Stimulated activated CD4-positive, alpha-beta T cell treated with anti-CD3 and anti-CD28 coated beads, Interleukin-1b, Interleukin-23, amount 100 ng/mL, for 24 hours (primary cell): ENCODE data around the gene DBH.
"Not testable (repeated sequence)": the region's sequence is repeated elsewhere in the genome, so short reads cannot be mapped to it uniquely, and the experiment has no call there.

ENCODE experiments used
- DNase-seq, 4 experiments: peaks; one replicate each; pipeline ENCODE4 v3.0.0-alpha.2; 2020; ENCODE audit warnings: low read depth in 4 of 4, low spot score in 1 of 4

Gene DBH

GRCh38 chr9:133664173-133665050, 28.2 kb downstream of the DBH start:
- DNase-seq = no peak

GRCh38 chr9:133665096-133665495, 28.9 kb downstream of the DBH start:
- no peak for DNase-seq

DNA sequence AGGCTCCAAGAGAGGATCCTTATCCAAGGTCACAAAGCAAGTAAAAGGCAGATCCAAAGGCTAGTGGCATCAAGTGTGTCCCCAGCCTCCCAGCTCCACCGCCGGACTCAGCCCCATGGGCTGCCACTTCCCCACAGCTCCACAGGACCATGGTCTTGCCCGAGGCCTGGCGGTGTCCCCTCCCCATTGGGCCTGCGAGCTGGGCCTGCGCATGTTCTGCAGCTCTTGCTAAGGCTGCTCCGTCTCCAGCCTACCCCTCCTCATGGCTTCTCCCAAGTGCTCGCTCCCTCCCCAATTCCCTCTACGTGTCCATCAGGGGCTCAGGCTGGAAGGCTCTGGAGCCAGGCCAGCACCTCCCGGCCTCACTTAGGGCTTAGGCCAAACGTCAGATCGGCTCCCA, 29.4 kb downstream of the DBH start:
- DNase-seq = no peak

DNA sequence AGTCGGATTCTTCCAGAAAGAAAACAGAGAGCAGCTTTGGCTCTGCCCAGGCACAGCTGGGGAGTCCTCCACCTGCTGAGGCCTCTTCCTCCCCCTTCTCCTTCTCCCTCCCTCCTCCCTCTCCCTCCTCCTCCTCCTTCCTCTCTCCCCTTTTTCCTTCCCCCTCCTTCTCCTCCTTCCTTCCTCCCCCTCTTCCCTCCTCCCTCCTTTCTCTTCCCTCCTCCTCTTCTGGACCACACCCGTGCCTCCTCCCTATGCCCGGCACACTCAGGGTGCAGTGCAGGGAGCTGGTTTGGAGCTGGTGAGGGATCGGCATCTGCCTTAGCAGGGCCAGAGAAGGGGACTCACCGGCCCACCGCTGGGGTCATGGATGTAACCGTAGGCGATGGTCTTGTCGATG, 30.2 kb downstream of the DBH start:
- no peak for DNase-seq

GRCh38 chr9:133666845-133667244, 30.7 kb downstream of the DBH start:
- DNase-seq = no peak

GRCh38 chr9:133667759-133668450, 31.7 kb downstream of the DBH start:
- no peak for DNase-seq

DNA sequence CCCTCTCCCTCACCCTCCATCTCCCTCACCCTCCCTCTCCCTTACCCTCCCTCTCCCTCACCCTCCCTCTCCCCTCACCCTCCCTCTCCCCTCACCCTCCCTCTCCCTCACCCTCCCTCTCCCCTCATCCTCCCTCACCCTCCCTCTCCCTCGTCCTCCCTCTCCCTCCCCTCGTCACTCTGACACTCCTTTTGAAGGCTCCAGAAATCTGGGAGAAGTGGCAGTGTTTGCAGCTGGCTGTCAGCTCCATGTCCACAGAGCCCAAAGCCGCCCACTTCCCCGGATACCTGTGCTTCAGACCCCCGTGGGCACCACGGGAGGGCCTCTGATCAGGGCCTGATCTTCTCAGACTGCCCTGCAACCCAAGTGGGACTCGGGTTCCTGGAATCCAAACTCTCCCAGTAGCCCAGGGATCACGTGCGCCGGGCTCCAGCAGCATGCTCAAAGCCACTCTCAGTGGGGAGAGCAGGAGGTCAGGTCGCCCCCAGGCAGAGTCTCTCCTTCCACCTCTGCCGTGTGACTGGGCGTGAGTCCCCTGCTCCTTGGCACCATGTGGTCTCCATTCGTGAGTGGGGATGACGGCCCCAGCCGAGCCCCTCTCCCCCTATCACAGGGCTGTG, 33.1 kb downstream of the DBH start:
- no peak for DNase-seq

- no peak for DNase-seq
Observed at GRCh38 chr9:133670466-133670865, 34.3 kb downstream of the DBH start.

DNA sequence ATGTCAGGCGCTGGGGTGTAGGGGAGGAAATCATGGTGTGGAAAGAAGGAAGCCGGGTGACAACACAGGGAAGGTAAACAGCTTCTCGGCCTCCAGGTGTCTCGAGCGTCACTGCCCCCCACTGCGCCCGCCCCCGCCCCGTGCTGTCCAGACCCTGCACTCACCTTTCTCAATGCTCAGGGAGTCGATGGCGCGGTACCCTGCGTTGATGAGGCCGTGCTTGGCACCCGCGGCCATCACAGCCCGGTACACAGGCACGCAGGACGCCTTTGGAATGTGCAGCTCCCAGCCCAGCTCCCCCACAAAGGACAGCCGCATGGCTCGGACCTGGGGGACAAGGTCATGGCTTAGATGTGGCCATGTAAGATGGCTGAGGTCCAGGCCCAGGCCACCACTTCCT, 35.2 kb downstream of the DBH start:
- DNase-seq = no peak

GRCh38 chr9:133672503-133673257, 36.5 kb downstream of the DBH start:
- DNase-seq = no peak

- no peak for DNase-seq
Observed at GRCh38 chr9:133673258-133673655, 37.1 kb downstream of the DBH start.

- DNase-seq = no peak
Observed at GRCh38 chr9:133674091-133674490, 37.9 kb downstream of the DBH start.

GRCh38 chr9:133675796-133676195, 39.6 kb downstream of the DBH start:
- DNase-seq = not testable (repeated sequence)

- no peak for DNase-seq
Observed at GRCh38 chr9:133676450-133676849, 40.3 kb downstream of the DBH start.

DNA sequence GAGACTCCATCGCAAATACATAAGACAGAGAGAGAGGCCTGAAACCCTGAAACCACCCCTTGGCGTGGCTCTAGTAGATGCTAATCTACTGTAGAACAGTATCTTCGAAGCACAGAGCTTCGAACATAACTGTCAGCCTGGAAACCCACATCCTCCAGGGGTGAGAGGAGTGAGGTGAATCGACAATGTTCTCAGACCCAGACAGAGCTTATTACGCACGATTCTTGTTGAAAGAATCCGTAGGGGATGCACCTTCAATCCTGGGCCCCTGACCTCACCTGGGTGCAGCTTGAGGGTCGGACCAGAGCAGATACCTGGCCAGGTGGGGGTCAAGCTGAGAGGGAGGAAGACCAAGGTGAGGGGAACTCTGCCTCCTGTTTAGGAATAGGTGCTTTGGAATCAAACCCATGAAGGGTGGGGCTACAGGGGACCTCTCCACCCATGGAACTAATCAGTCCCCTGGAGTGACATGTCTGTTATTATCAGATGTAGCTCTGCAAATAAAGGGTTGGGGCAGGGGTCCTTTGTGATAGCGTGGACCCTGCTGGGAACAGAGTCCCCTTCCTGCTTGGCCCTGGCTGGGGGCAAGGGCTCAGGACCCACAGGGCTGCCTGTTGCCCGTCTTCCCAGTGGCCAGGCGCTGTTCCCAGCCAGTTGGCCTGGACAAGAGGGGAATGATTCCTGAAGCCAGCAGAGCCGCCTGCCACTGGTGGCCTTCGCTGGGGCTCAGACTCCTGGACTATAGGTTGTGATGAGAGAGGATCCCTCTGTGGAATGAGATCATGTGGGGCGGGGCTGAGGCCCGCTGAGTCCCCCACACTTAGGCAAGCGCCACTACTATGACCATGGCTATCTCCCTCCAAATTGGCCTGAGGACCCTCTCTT, 41.2 kb downstream of the DBH start:
- DNase-seq = no peak

DNA sequence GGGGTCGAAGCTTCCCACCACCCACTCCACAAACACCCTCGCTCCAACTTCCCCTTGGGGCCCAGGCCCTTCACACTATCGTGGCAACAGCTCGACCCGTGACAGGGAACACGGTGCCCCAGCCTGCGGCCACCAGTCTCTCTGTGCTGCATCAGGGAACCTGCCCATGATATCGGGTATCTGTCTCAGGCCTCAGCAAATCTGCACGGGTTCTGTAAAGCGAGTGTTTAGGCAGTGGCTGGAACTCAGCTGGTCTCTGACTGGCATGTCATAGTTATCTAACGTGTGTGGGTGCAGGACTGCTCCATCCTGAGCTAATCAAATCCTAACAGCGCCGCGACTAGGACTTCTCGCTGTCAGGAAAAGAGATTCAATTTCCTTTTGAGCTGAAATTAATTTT, 42.9 kb downstream of the DBH start:
- no peak for DNase-seq

DNA sequence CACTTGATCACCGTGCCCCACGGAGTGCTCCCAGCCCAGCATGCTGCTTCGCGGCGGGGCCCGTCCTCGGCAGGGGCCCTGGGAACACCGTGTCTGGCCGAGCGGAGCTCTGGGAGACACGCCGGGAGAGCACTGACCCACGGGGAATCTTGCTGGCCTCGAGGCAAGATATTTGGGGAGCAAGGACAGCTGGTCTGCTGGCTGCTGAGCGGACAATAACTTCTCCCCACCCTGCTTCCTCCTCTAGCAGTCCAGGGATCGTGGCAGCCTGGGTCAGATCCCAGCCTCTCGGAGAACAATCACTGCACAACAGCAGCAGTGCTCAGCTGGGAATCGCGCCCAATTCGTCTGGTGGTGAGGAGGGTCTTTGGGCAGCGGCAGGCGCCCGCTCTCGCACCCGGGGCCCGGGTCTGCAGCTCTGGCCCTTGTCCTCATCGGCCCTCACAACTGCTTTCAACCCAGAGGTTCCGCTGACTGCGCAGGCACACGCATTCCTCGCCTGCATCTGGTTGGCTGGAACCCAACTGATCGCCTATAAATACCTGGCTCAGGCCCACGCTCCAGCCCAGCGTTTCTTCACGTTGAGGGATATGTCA, 43.4 kb downstream of the DBH start:
- DNase-seq = no peak

DNA sequence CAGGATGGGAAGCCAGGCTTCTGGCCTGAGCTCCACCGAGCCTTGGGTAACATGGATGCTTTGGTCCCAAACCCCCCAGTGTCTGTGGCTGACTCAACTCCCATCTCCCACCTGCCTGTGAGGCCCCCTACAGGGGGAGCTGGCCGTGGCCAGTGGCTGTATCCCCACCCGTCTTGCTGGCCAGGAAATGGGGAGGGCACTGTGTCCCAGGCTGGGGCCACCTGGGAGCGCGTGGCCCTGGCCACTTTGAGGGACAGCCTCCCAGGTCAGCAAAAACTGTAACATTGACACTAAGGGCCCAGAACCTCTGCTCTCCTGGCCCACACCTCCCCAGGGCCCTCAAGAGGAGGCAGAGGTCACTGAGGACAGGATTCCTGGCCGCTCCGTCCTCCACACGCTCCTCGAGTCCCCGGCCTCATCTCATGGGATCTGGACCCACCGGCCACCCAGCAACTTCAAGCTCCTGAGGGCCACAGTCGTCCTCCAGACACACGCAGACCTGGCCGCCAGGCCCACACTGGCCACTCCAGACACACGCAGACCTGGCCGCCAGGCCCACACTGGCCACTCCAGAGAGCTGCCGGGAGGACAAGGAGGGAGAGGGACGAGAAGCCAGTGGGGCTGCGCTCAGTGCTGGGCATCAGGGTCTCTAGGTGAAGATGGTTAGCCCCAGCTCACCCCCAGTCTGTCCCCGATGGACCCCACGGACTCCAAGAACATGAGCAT, 44.2 kb downstream of the DBH start:
- DNase-seq = no peak

DNA sequence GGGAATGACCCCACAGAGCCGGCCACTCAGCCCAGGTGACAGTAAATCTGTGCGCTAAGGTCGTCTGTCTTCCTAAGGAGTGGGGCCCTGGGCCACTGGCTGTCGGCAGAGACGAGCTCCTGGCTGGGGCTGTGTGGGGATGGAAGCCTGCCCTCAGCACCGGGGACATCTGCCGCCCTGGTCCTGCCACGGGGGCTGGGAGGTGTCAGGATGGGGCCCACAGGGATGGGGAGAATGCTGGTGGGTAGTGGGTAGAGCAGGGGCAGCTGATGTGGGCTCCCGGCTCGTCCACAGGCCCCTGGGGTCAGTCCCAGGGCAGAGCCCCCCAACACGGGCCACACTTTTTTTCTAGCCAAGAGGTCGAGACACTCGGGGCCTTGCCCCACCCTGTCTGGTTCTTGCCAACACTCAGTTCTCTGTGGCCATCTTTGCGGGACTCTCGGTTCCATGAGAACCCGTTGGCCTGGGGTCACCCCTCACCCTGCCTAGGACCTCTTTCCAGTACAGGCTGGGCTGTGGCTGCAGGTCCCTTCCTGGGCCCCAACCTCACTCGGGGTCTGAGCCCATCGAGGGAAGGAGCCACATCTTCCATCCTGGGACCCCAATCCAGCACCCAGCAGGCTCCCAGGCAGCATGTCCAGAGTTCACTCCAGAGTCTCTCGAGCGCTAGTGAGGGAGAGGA, 45.0 kb downstream of the DBH start:
- no peak for DNase-seq
